Neural progenitor cell (in vitro differentiated cells): ENCODE data around the gene CFAP74. TPM values are rescaled to one million over a fixed set of nuclear protein-coding genes. Genes with fewer than 3 reads are reported as not detected.

Experiments
- DNase-seq: peaks from one replicate; pipeline ENCODE4 v3.0.0-alpha.2; 2016; ENCODE audit warnings: low spot score
- H2AFZ ChIP-seq: fragments of 200-600 bp; sonication (generic); replicated peaks from 2 replicates; pipeline ENCODE4 v1.6.1; 2016; ENCODE audit warnings: antibody characterized with exemption
- H3F3A ChIP-seq: fragments of 200-600 bp; sonication (generic); 2 replicates; pipeline ENCODE4 v1.6.1; 2016; ENCODE audit warnings: antibody characterized with exemption, low read depth
- H3K27ac ChIP-seq: fragments of 200-600 bp; sonication (generic); 2 replicates; pipeline ENCODE4 v1.5.1; 2016; ENCODE audit warnings: mild to moderate bottlenecking
- H3K27me3 ChIP-seq: fragments of 200-600 bp; sonication (generic); 2 replicates; pipeline ENCODE4 v1.6.1; 2016; ENCODE audit warnings: mild to moderate bottlenecking, moderate library complexity
- H3K36me3 ChIP-seq: fragments of 200-600 bp; sonication (generic); 2 replicates; pipeline ENCODE4 v1.5.1; 2016
- H3K4me1 ChIP-seq: fragments of 200-600 bp; sonication (generic); 2 replicates; pipeline ENCODE4 v1.6.1; 2016; ENCODE audit warnings: mixed run types
- H3K4me2 ChIP-seq: fragments of 200-600 bp; sonication (generic); 2 replicates; pipeline ENCODE4 v1.6.1; 2016
- H3K4me3 ChIP-seq: fragments of 200-600 bp; sonication (generic); 2 replicates; pipeline ENCODE4 v1.5.1; 2016
- H3K79me2 ChIP-seq: fragments of 200-600 bp; sonication (generic); 2 replicates; pipeline ENCODE4 v1.6.1; 2016; ENCODE audit warnings: low read depth
- H3K9ac ChIP-seq: fragments of 200-600 bp; sonication (generic); 2 replicates; pipeline ENCODE4 v1.6.1; 2016
- H3K9me3 ChIP-seq: fragments of 200-600 bp; sonication (generic); 2 replicates; pipeline ENCODE4 v1.5.1; 2016; ENCODE audit warnings: low read depth
- H4K20me1 ChIP-seq: fragments of 200-600 bp; sonication (generic); 2 replicates; pipeline ENCODE4 v1.6.1; 2016; ENCODE audit warnings: low read depth
- H3K27ac Mint-ChIP-seq: 3 replicates; pipeline ENCODE4 v1.8.0; 2021; ENCODE audit warnings: mixed read lengths
- H3K27me3 Mint-ChIP-seq: 2 replicates; pipeline ENCODE4 v1.8.0; 2022; ENCODE audit warnings: low read depth, mild to moderate bottlenecking, inconsistent platforms, moderate library complexity, mixed read lengths; ENCODE audit not compliant: insufficient read depth
- H3K36me3 Mint-ChIP-seq: 3 replicates; pipeline ENCODE4 v1.8.0; 2021; ENCODE audit warnings: mixed read lengths
- H3K4me1 Mint-ChIP-seq: 3 replicates; pipeline ENCODE4 v1.8.0; 2021; ENCODE audit warnings: mixed read lengths
- H3K4me3 Mint-ChIP-seq: 3 replicates; pipeline ENCODE4 v1.8.0; 2021; ENCODE audit warnings: mild to moderate bottlenecking, moderate library complexity, mixed read lengths
- H3K9me3 Mint-ChIP-seq: 3 replicates; pipeline ENCODE4 v1.8.0; 2020; ENCODE audit warnings: mixed read lengths
- CTCF ChIP-seq: fragments of 200-600 bp; sonication (generic); IDR thresholded peaks from 2 replicates; pipeline ENCODE4 v1.5.1; 2017; ENCODE audit warnings: antibody characterized with exemption, mild to moderate bottlenecking
- EZH2 ChIP-seq: fragments of 200-600 bp; sonication (generic); IDR thresholded peaks from 2 replicates; pipeline ENCODE4 v1.6.1; 2017; ENCODE audit warnings: antibody characterized with exemption, mild to moderate bottlenecking, moderate library complexity
- EZH2phosphoT487 ChIP-seq: fragments of 200-600 bp; sonication (generic); IDR thresholded peaks from 2 replicates; pipeline ENCODE4 v1.6.1; 2017; ENCODE audit warnings: antibody characterized with exemption
- total RNA-seq: library from RNA; depleted of rRNA; stranded (reverse); fragments of >200 nt; gene quantifications from 2 replicates; pipeline ENCODE4 v1.2.3, GENCODE V29; 2015; ENCODE audit warnings: low replicate concordance

CFAP74 gene
- total RNA-seq, 1 donor from 2014 or later, result not detected

- Histone ChIP-seq H3K9ac (no peak overlapping the region), H2AFZ (no peak overlapping the region), H3K27ac (no peak overlapping the region), H3K4me2 (no peak overlapping the region), H3K36me3 (no peaks in the 10 kb centered on the region), H3K4me1 (peaks cover 8% of the 10 kb centered on the region), H3K9me3 (no peaks in the 10 kb centered on the region), H3F3A (no peaks in the 10 kb centered on the region), H3K27me3 (no peaks in the 10 kb centered on the region), H3K4me3 (no peak overlapping the region), H4K20me1 (no peaks in the 10 kb centered on the region), H3K79me2 (no peaks in the 10 kb centered on the region)
- Mint-ChIP-seq H3K4me3 (no peak overlapping the region), H3K27me3 (peaks cover 14% of the 10 kb centered on the region), H3K36me3 (no peaks in the 10 kb centered on the region), H3K4me1 (peaks cover 21% of the 10 kb centered on the region), H3K9me3 (no peaks in the 10 kb centered on the region), H3K27ac (no peak overlapping the region)
- no peak for DNase-seq
- TF ChIP-seq CTCF (no peak), EZH2 (no peak), EZH2phosphoT487 (no peak)
These were observed 40.8 kb downstream of the CFAP74 start for GRCh38 chr1:1962752-1963151.

GRCh38 chr1:1960480-1961196, 42.9 kb downstream of the CFAP74 start:
- Histone ChIP-seq H3K4me1 (peaks cover 8% of the 10 kb centered on the region), H2AFZ (peak overlapping the region; percentile 70), H3K27ac (no peak overlapping the region), H3K4me2 (no peak overlapping the region), H3K79me2 (no peaks in the 10 kb centered on the region), H3K9ac (no peak overlapping the region), H4K20me1 (no peaks in the 10 kb centered on the region), H3F3A (no peaks in the 10 kb centered on the region), H3K4me3 (no peak overlapping the region), H3K27me3 (no peaks in the 10 kb centered on the region), H3K36me3 (no peaks in the 10 kb centered on the region), H3K9me3 (no peaks in the 10 kb centered on the region)
- no peak overlapping the region for H3K27ac Mint-ChIP-seq
- DNase-seq, result no peak
- no peak overlapping the region for H3K4me3 Mint-ChIP-seq
- no peaks in the 10 kb centered on the region for H3K36me3 Mint-ChIP-seq
- H3K9me3 Mint-ChIP-seq, result no peaks in the 10 kb centered on the region
- no peak for TF ChIP-seq CTCF
- no peak for TF ChIP-seq EZH2
- TF ChIP-seq EZH2phosphoT487, result no peak
- peaks cover 12% of the 10 kb centered on the region for H3K27me3 Mint-ChIP-seq
- peaks cover 16% of the 10 kb centered on the region for H3K4me1 Mint-ChIP-seq

GRCh38 chr1:1959840-1960479, 43.6 kb downstream of the CFAP74 start:
- H3K27me3 Mint-ChIP-seq, result peaks cover 12% of the 10 kb centered on the region
- H3K4me1 Mint-ChIP-seq, result peaks cover 17% of the 10 kb centered on the region
- peak; percentile 91 for DNase-seq
- Histone ChIP-seq H2AFZ (peak overlapping the region; percentile 70), H3K36me3 (no peaks in the 10 kb centered on the region), H3K4me3 (peak overlapping the region; percentile 16), H3K4me1 (peaks cover 8% of the 10 kb centered on the region), H3K4me2 (peak overlapping the region; percentile 60), H4K20me1 (no peaks in the 10 kb centered on the region), H3K27me3 (no peaks in the 10 kb centered on the region), H3K27ac (no peak overlapping the region), H3K9ac (no peak overlapping the region), H3K9me3 (no peaks in the 10 kb centered on the region), H3K79me2 (no peaks in the 10 kb centered on the region), H3F3A (no peaks in the 10 kb centered on the region)
- H3K36me3 Mint-ChIP-seq, result no peaks in the 10 kb centered on the region
- no peak overlapping the region for H3K27ac Mint-ChIP-seq
- H3K4me3 Mint-ChIP-seq, result no peak overlapping the region
- H3K9me3 Mint-ChIP-seq, result no peaks in the 10 kb centered on the region
- TF ChIP-seq CTCF, result peak; percentile 95
- TF ChIP-seq EZH2phosphoT487, result no peak
- no peak for TF ChIP-seq EZH2
